ENCODE measurements around the gene ERO1B.

The ERO1B gene

DNA sequence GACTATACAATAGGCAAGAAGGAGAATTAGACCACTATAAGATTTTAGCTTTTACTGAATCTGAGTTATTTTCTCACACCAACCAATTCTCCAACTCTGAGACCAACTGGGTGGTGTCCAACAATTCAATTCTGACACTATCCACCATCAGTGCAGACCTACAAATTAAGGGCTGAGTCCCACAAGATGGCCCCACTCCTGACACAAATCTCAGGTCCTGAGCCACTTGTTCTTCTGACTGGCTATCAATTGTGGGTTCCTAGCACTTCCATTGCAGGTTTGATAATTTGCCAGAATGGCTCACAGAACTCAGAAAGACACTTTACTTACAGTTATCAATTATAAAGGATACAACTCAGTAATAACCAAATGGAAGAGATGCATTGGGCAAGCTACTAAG, 6.7 kb downstream of the ERO1B start:
- H3K9me3 ChIP-seq (ENCODE audit: control insufficient read depth, low read depth, low read length): no peaks in the 10 kb centered on the region
- no peak overlapping the region for H3K4me3 ChIP-seq (ENCODE audit: low read length)
- no peak overlapping the region for H3K27ac ChIP-seq (ENCODE audit: low read length)
- no peaks in the 10 kb centered on the region for H3K4me1 ChIP-seq (ENCODE audit: control insufficient read depth, low read depth, low read length)
- H3K27me3 ChIP-seq (ENCODE audit: control insufficient read depth, insufficient read depth, low read length): peaks cover 4% of the 10 kb centered on the region
- H3K36me3 ChIP-seq (ENCODE audit: control insufficient read depth, low read depth, low read length): no peaks in the 10 kb centered on the region
- H3K9ac ChIP-seq (ENCODE audit: low read length): no peak overlapping the region

DNA sequence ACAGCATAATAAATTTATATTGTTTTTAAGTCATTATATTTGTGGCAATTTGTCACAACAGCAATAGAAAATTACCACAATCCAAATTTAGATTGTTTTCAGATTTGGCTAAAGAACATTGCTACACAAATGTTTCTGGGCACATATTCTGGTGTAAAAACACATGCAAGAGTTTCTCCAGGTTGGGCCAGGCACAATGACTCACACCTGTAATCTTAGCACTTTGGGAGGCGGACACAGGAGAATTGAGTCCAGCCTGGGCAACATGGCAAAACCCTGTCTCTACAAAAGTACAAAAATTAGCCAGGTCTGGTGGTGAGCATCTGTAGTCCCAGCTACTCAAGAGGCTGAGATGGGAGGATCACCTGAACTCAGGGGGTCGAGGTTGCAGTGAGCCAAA, 8.4 kb downstream of the ERO1B start:
- Histone ChIP-seq H3K36me3 (ENCODE audit: control insufficient read depth, low read depth, low read length) (no peaks in the 10 kb centered on the region), H3K27me3 (ENCODE audit: control insufficient read depth, insufficient read depth, low read length) (no peaks in the 10 kb centered on the region), H3K9me3 (ENCODE audit: control insufficient read depth, low read depth, low read length) (no peaks in the 10 kb centered on the region), H3K27ac (ENCODE audit: low read length) (no peak overlapping the region), H3K4me3 (ENCODE audit: low read length) (no peak overlapping the region), H3K9ac (ENCODE audit: low read length) (no peak overlapping the region), H3K4me1 (ENCODE audit: control insufficient read depth, low read depth, low read length) (no peaks in the 10 kb centered on the region)

DNA sequence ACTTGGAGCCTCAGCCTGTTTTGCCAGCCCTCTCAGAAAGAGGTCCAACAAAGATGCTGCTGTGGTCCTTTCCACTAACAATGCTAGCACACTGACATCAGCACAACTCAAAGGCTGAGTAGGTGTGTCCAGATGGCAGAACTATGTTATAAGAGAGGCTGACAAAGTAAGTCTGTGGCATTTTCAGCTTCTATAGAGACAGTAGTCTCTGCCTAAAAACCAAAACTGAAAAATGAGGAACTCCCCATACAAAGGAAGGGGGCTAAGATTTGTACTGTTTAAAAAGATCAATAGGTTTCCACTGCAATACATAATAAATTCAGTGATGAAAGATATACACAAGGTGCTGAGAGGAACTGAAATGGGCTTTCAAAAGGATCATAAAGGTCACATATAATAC, 12.3 kb downstream of the ERO1B start:
- Histone ChIP-seq H3K4me3 (ENCODE audit: low read length) (no peak overlapping the region), H3K9me3 (ENCODE audit: control insufficient read depth, low read depth, low read length) (no peaks in the 10 kb centered on the region), H3K4me1 (ENCODE audit: control insufficient read depth, low read depth, low read length) (no peaks in the 10 kb centered on the region), H3K27me3 (ENCODE audit: control insufficient read depth, insufficient read depth, low read length) (no peaks in the 10 kb centered on the region), H3K36me3 (ENCODE audit: control insufficient read depth, low read depth, low read length) (no peaks in the 10 kb centered on the region), H3K27ac (ENCODE audit: low read length) (no peak overlapping the region), H3K9ac (ENCODE audit: low read length) (no peak overlapping the region)

DNA sequence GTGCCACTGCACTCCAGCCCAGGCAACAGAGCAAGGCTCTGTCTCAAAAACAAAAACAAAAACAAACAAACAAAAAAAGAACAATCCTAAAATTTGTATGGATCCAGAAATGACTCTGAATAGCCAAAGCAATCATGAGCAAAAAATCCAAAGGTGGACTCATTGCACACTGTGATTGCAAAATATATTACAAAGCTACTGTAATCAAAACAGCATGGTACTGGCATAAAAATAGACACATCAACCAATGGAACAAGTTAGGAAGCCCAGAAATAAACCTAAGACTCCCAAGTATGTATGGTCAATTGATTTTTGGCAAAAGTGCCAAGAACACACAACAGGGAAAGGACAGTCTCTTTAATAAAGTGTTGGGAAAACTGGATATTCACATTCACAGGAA, 19.9 kb downstream of the ERO1B start:
- Histone ChIP-seq H3K36me3 (ENCODE audit: control insufficient read depth, low read depth, low read length) (no peaks in the 10 kb centered on the region), H3K27me3 (ENCODE audit: control insufficient read depth, insufficient read depth, low read length) (no peaks in the 10 kb centered on the region), H3K9ac (ENCODE audit: low read length) (no peak overlapping the region), H3K9me3 (ENCODE audit: control insufficient read depth, low read depth, low read length) (peaks cover 3% of the 10 kb centered on the region), H3K27ac (ENCODE audit: low read length) (no peak overlapping the region), H3K4me1 (ENCODE audit: control insufficient read depth, low read depth, low read length) (no peaks in the 10 kb centered on the region), H3K4me3 (ENCODE audit: low read length) (no peak overlapping the region)

DNA sequence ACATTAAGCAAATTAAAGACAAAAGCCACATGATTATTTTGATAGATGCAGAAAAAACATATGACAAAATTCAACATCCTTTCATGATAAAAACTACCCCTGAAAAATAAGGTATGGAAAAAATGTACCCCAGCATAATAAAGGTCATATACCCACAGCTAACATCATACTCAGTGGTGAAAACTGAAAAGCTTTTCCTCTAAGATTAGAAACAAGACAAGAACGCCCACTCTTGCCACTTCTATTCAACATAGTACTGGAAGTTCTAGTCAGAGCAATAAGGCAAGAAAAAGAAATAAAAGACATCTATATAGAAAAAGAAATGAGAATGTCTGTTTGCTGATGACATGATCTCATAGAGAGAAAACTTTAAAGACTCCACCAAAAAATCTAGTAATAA, 20.7 kb downstream of the ERO1B start:
- Histone ChIP-seq H3K4me1 (ENCODE audit: control insufficient read depth, low read depth, low read length) (no peaks in the 10 kb centered on the region), H3K27ac (ENCODE audit: low read length) (no peak overlapping the region), H3K36me3 (ENCODE audit: control insufficient read depth, low read depth, low read length) (no peaks in the 10 kb centered on the region), H3K9ac (ENCODE audit: low read length) (no peak overlapping the region), H3K4me3 (ENCODE audit: low read length) (no peak overlapping the region), H3K27me3 (ENCODE audit: control insufficient read depth, insufficient read depth, low read length) (no peaks in the 10 kb centered on the region), H3K9me3 (ENCODE audit: control insufficient read depth, low read depth, low read length) (peaks cover 3% of the 10 kb centered on the region)

DNA sequence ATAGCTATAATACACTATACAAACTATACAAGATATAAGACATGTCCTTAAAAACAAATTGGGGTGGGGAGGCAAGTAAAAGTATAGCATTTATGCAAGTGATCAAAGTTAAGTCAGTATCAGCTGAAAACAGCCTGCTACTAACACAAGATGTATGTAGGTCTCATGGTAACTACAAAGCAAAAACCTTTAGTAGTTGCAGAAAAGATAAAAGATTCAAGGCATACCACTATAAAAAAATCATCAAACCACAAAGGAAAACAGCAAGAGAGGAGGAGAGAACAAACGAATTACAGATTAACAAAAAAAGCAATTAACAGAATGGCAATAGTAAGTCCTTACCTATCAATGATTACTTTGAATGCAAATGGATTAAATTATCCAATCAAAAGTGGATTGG, 22.7 kb downstream of the ERO1B start:
- Histone ChIP-seq H3K4me1 (ENCODE audit: control insufficient read depth, low read depth, low read length) (no peaks in the 10 kb centered on the region), H3K9ac (ENCODE audit: low read length) (no peak overlapping the region), H3K27me3 (ENCODE audit: control insufficient read depth, insufficient read depth, low read length) (no peaks in the 10 kb centered on the region), H3K9me3 (ENCODE audit: control insufficient read depth, low read depth, low read length) (peaks cover 3% of the 10 kb centered on the region), H3K27ac (ENCODE audit: low read length) (no peak overlapping the region), H3K36me3 (ENCODE audit: control insufficient read depth, low read depth, low read length) (no peaks in the 10 kb centered on the region), H3K4me3 (ENCODE audit: low read length) (no peak overlapping the region)

DNA sequence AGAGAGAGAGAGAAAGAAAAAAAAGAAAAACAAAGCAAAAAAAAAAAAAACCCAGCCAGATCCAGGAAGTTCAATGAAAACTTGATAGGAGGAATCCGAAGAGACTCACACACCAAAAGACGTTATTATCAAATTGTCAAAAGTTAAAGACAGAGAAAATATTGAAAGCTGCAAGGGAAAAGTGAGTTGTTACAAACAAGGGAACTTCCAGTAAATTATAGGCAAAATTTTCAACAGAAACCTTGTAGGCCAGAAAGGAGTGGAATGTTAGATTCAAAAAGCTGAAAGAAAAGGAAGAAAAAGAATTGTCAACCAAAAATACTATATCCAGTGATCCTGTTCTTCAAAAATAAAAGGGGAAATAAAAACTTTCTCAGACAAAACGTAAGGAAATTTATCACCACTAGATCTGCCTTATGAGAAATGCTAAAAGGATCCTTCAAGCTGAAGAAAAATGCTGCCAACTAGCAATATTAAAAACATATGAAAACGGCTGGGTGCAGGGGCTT, 23.6 kb downstream of the ERO1B start:
- Histone ChIP-seq H3K9ac (ENCODE audit: low read length) (no peak overlapping the region), H3K27ac (ENCODE audit: low read length) (no peak overlapping the region), H3K4me3 (ENCODE audit: low read length) (no peak overlapping the region), H3K27me3 (ENCODE audit: control insufficient read depth, insufficient read depth, low read length) (no peaks in the 10 kb centered on the region), H3K4me1 (ENCODE audit: control insufficient read depth, low read depth, low read length) (no peaks in the 10 kb centered on the region), H3K36me3 (ENCODE audit: control insufficient read depth, low read depth, low read length) (no peaks in the 10 kb centered on the region), H3K9me3 (ENCODE audit: control insufficient read depth, low read depth, low read length) (peaks cover 3% of the 10 kb centered on the region)

DNA sequence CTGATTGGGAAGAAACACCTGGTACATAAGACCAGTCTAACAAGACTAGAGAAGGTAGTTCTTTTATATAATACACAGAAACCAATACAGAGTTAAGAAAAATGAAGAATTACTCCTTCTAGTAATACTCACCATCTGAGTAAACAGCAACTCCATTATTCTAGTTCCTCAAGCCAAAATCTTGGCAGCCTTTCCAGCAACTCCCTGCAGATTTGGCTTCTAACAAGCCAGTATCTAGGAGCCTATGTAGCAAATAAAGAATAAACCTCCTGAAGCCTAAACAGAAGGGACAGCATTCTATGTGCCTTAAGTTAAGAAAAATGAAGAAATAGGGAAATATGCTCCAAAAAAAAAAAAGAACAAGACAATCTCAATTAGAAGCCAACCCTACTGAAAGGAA, 24.5 kb downstream of the ERO1B start:
- no peak overlapping the region for H3K4me3 ChIP-seq (ENCODE audit: low read length)
- no peaks in the 10 kb centered on the region for H3K36me3 ChIP-seq (ENCODE audit: control insufficient read depth, low read depth, low read length)
- no peak overlapping the region for H3K9ac ChIP-seq (ENCODE audit: low read length)
- no peaks in the 10 kb centered on the region for H3K27me3 ChIP-seq (ENCODE audit: control insufficient read depth, insufficient read depth, low read length)
- H3K9me3 ChIP-seq (ENCODE audit: control insufficient read depth, low read depth, low read length): peaks cover 3% of the 10 kb centered on the region
- H3K4me1 ChIP-seq (ENCODE audit: control insufficient read depth, low read depth, low read length): no peaks in the 10 kb centered on the region
- H3K27ac ChIP-seq (ENCODE audit: low read length): no peak overlapping the region

DNA sequence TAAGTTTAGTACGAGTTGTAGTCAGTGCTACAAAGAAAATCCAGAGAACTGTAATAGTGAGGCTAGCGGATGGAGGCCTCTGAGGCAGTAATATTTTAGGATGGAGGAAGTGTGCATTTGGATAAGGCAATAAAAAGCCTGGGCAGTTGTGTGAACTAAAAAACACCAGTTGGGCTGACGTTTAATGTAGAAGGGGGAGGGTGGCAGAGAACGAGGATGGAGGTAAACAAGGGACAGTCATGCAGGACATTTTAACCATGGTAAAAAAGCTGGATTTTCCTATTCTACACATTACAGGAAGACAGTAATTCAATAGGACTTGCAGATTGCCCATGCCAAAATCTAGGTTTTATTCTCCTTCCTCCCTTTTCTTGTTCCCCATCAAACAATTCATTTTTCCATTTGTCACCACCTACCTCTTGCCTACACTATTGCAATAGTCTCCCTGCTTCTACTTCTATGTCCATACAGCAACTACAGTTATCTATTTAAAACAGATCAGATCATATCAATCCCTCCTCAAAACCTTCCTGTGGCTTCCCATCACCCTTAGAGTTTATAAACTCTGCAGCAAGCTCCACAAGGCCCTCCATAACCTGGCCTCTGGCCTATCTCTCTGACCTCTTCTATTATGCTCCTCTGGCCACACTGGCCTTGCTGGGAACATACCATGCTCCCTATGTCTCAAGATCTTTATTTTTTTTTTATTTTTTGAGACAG, 27.7 kb downstream of the ERO1B start:
- Histone ChIP-seq H3K27ac (ENCODE audit: low read length) (no peak overlapping the region), H3K9me3 (ENCODE audit: control insufficient read depth, low read depth, low read length) (peaks cover 1% of the 10 kb centered on the region), H3K4me1 (ENCODE audit: control insufficient read depth, low read depth, low read length) (no peaks in the 10 kb centered on the region), H3K36me3 (ENCODE audit: control insufficient read depth, low read depth, low read length) (no peaks in the 10 kb centered on the region), H3K27me3 (ENCODE audit: control insufficient read depth, insufficient read depth, low read length) (no peaks in the 10 kb centered on the region), H3K9ac (ENCODE audit: low read length) (no peak overlapping the region), H3K4me3 (ENCODE audit: low read length) (no peak overlapping the region)

DNA sequence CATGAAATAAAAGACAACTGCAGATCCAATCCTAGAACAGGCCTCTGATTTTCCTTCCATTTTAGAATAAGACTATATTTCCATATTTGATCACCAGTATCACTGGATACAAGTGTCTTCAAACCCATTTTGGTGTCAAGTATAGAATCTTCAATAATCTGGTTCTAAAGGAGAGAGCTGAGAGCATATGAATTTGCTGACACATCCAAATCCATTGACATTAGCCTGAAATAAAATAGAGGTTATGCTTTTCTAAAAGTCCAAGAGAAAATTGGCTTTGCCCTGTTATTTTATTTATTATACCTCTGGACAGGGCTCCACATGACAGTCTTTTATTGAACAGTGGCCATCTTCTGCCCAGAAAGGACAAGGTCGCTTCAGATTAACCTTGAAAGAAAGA, 28.6 kb downstream of the ERO1B start:
- Histone ChIP-seq H3K27me3 (ENCODE audit: control insufficient read depth, insufficient read depth, low read length) (no peaks in the 10 kb centered on the region), H3K9ac (ENCODE audit: low read length) (no peak overlapping the region), H3K4me3 (ENCODE audit: low read length) (no peak overlapping the region), H3K4me1 (ENCODE audit: control insufficient read depth, low read depth, low read length) (no peaks in the 10 kb centered on the region), H3K36me3 (ENCODE audit: control insufficient read depth, low read depth, low read length) (no peaks in the 10 kb centered on the region), H3K27ac (ENCODE audit: low read length) (no peak overlapping the region), H3K9me3 (ENCODE audit: control insufficient read depth, low read depth, low read length) (no peaks in the 10 kb centered on the region)

DNA sequence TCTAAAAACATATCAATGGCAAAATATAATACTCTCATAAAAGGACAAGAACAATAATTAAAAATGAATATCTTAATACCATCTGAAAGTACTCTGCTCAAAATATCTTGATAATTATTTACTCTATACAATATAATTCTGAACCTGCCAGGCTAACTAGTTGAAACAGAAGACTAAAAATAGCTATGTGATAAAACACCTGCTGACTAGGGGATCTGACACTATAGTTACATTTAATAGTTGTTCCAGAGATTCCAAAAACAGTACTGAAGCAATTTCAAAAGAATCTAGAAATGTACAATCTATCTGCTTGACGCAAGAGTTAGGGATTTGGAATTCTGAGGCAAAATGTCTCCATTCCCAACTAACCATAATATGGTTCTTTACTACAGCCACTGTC, 30.2 kb downstream of the ERO1B start:
- H3K4me1 ChIP-seq (ENCODE audit: control insufficient read depth, low read depth, low read length): no peaks in the 10 kb centered on the region
- H3K27ac ChIP-seq (ENCODE audit: low read length): no peak overlapping the region
- no peaks in the 10 kb centered on the region for H3K27me3 ChIP-seq (ENCODE audit: control insufficient read depth, insufficient read depth, low read length)
- H3K9me3 ChIP-seq (ENCODE audit: control insufficient read depth, low read depth, low read length): no peaks in the 10 kb centered on the region
- H3K9ac ChIP-seq (ENCODE audit: low read length): no peak overlapping the region
- H3K36me3 ChIP-seq (ENCODE audit: control insufficient read depth, low read depth, low read length): no peaks in the 10 kb centered on the region
- H3K4me3 ChIP-seq (ENCODE audit: low read length): no peak overlapping the region

DNA sequence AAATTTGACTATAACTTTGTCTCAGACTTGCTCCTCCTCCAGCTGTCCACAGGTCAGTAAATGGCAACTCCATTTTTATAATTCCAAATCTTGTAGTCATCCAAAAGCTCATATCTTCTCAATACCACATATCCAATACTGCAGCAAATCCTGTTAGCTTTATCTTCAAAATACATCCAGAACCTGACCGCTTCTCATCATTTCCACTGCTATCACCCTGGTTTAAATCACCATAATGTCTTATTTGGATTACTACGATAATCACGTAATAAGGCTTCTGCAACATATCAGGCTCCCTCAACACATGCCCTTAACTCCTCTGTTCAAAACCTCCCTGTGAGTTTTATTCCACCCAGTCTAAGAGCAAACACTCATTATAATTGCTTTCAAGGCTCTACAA, 34.5 kb downstream of the ERO1B start:
- Histone ChIP-seq H3K4me1 (ENCODE audit: control insufficient read depth, low read depth, low read length) (no peaks in the 10 kb centered on the region), H3K4me3 (ENCODE audit: low read length) (no peak overlapping the region), H3K9ac (ENCODE audit: low read length) (no peak overlapping the region), H3K27me3 (ENCODE audit: control insufficient read depth, insufficient read depth, low read length) (no peaks in the 10 kb centered on the region), H3K36me3 (ENCODE audit: control insufficient read depth, low read depth, low read length) (no peaks in the 10 kb centered on the region), H3K27ac (ENCODE audit: low read length) (no peak overlapping the region), H3K9me3 (ENCODE audit: control insufficient read depth, low read depth, low read length) (no peaks in the 10 kb centered on the region)

All from iPS-18a (cell line).